Erythroblast (primary cell): ENCODE results near the gene ARHGAP4.

Experiments used
- GATA1 ChIP-seq: IDR thresholded peaks from 2 replicates; pipeline ENCODE4 v1.6.1; 2011; ENCODE audit warnings: low read depth, mild to moderate bottlenecking, control low read depth, low read length, moderate library complexity
- POLR2A ChIP-seq: IDR thresholded peaks from 2 replicates; pipeline ENCODE4 v1.6.1; 2011; ENCODE audit warnings: mild to moderate bottlenecking, low read length

- TF ChIP-seq POLR2A = no peak
- no peak for TF ChIP-seq GATA1
These were observed 2.9 kb downstream of the ARHGAP4 start for GRCh38 chrX:153922932-153923857.
